Immature natural killer cell (primary cell): Measurements from ENCODE around the gene TPSB2. TPM values are rescaled to one million over a fixed set of nuclear protein-coding genes. Genes with fewer than 3 reads are reported as not detected.

Experiments
- polyA plus RNA-seq, 3 donors: library from polyadenylated mRNA; unstranded; fragments of 300-500 nt; fragmentation: Illumina TruSeq; gene quantifications; one replicate each; pipeline ENCODE4 v1.2.3, GENCODE V29; 2021

TPSB2 gene
- polyA plus RNA-seq, 3 donors from 2014 or later, result not detected

Other genes with a start within 250 kb of the TPSB2 start
- gene SOX8, start 248.4 kb downstream of the TPSB2 start, polyA plus RNA-seq, result under 1 TPM in 1 of 3 donors, not detected in 2; 0.12 TPM
- gene SSTR5, start 157.4 kb downstream of the TPSB2 start, polyA plus RNA-seq, result not detected
- gene C1QTNF8, start 133.9 kb downstream of the TPSB2 start, polyA plus RNA-seq, result not detected
- under 1 TPM in 1 of 3 donors, not detected in 2; 0.22 TPM for gene CACNA1H, start 77.1 kb downstream of the TPSB2 start, polyA plus RNA-seq
- gene TPSG1, start 4.9 kb downstream of the TPSB2 start, polyA plus RNA-seq, result not detected
- gene TPSAB1, start 10.5 kb upstream of the TPSB2 start, polyA plus RNA-seq, result not detected
- gene TPSD1, start 25.9 kb upstream of the TPSB2 start, polyA plus RNA-seq, result not detected
- gene UBE2I, start 79.5 kb upstream of the TPSB2 start, polyA plus RNA-seq, result 100 to 1,000 TPM in 2 of 3 donors, 10 to 100 TPM in 1; 94.1 to 119 (median 101) TPM
- gene BAIAP3, start 103.5 kb upstream of the TPSB2 start, polyA plus RNA-seq, result 1 to 10 TPM in 2 of 3 donors, not detected in 1; 1.9 to 4.0 TPM
- 100 to 1,000 TPM; 104 to 143 (median 114) TPM for gene TSR3, start 121.7 kb upstream of the TPSB2 start, polyA plus RNA-seq
- gene GNPTG, start 121.7 kb upstream of the TPSB2 start, polyA plus RNA-seq, result 10 to 100 TPM; 44.3 to 76.5 (median 64.1) TPM
- 10 to 100 TPM in 1 of 3 donors, 1 to 10 TPM in 2; 1.0 to 14.5 (median 5.9) TPM for gene UNKL, start 184.5 kb upstream of the TPSB2 start, polyA plus RNA-seq
- 10 to 100 TPM; 59.3 to 79.9 (median 64.7) TPM for gene UQCC4, start 190.6 kb upstream of the TPSB2 start, polyA plus RNA-seq
- gene PERCC1, start 200.9 kb upstream of the TPSB2 start, polyA plus RNA-seq, result not detected
- not detected for gene CCDC154, start 214.4 kb upstream of the TPSB2 start, polyA plus RNA-seq
- 10 to 100 TPM; 19.8 to 44.8 (median 21.5) TPM for gene CLCN7, start 244.8 kb upstream of the TPSB2 start, polyA plus RNA-seq